Hepatocyte (in vitro differentiated cells): ENCODE data around the gene GH2.

ENCODE experiments used
- EZH2 ChIP-seq: fragments of 200-600 bp; sonication (generic); IDR thresholded peaks from 2 replicates; pipeline ENCODE4 v1.6.1; 2016; ENCODE audit warnings: antibody characterized with exemption, mild to moderate bottlenecking, borderline replicate concordance
- TF ChIP-seq, protein P1 (sequence below): fragments of 200-600 bp; sonication (generic); IDR thresholded peaks from 2 replicates; pipeline ENCODE4 v1.5.1; 2016; ENCODE audit warnings: antibody characterized with exemption, mild to moderate bottlenecking; ENCODE audit not compliant: poor library complexity

DNA sequence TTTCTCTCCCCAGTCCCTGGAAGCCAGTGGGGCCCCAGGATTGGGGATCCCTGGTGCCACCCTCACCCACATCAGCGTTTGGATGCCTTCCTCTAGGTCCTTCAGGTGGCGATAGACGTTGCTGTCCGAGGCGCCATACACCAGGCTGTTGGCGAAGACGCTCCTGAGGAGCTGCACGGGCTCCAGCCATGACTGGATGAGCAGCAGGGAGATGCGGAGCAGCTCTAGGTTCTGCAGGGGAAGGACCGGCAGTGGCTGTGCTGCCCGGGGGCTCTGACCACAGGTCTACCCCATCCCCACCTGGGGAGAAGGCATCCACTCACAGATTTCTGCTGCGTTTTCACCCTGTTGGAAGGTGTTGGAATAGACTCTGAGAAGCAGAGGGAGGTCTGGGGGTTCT is 1.0 kb downstream of the GH2 start:
- TF ChIP-seq, protein P1, sequence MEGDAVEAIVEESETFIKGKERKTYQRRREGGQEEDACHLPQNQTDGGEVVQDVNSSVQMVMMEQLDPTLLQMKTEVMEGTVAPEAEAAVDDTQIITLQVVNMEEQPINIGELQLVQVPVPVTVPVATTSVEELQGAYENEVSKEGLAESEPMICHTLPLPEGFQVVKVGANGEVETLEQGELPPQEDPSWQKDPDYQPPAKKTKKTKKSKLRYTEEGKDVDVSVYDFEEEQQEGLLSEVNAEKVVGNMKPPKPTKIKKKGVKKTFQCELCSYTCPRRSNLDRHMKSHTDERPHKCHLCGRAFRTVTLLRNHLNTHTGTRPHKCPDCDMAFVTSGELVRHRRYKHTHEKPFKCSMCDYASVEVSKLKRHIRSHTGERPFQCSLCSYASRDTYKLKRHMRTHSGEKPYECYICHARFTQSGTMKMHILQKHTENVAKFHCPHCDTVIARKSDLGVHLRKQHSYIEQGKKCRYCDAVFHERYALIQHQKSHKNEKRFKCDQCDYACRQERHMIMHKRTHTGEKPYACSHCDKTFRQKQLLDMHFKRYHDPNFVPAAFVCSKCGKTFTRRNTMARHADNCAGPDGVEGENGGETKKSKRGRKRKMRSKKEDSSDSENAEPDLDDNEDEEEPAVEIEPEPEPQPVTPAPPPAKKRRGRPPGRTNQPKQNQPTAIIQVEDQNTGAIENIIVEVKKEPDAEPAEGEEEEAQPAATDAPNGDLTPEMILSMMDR, result no peak
- no peak for TF ChIP-seq EZH2
